GM19463 (cell line): ENCODE data around the gene RAB20.
A peak's percentile ranks its signal among the peaks of the same experiment; 100 is the strongest.
"Not testable (repeated sequence)": the region's sequence is repeated elsewhere in the genome, so short reads cannot be mapped to it uniquely, and the experiment has no call there.

ENCODE experiments used
- ATAC-seq: cut with Tn5 transposase; IDR thresholded peaks from one replicate; pipeline ENCODE4 v1.9.1; 2021; ENCODE audit warnings: mild to moderate bottlenecking, moderate library complexity; ENCODE audit not compliant: unreplicated experiment

RAB20 gene

DNA sequence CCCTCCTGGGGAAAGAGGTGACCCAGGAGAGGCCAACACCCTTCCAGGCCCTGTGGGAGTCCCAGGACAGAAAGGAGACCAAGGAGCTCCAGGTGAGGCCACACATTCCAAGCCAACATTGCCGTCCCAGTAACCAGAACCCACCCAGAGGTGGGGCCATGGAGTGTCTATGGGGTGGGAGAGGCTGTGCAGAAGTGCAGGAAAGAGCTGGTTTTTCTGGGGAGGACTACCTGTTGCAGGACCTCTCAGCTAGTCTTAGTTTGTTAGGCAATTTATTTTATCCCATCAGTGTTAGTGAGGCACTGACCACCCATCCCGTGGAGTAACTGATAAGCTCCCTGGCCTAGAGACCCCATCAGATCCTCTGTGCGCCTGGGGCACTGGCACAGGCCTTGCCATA, 66.1 kb downstream of the RAB20 start:
- ATAC-seq, result no peak

GRCh38 chr13:110493613-110494012, 67.9 kb downstream of the RAB20 start:
- no peak for ATAC-seq

- ATAC-seq, result no peak
These were observed 68.6 kb downstream of the RAB20 start for GRCh38 chr13:110492679-110493593.

DNA sequence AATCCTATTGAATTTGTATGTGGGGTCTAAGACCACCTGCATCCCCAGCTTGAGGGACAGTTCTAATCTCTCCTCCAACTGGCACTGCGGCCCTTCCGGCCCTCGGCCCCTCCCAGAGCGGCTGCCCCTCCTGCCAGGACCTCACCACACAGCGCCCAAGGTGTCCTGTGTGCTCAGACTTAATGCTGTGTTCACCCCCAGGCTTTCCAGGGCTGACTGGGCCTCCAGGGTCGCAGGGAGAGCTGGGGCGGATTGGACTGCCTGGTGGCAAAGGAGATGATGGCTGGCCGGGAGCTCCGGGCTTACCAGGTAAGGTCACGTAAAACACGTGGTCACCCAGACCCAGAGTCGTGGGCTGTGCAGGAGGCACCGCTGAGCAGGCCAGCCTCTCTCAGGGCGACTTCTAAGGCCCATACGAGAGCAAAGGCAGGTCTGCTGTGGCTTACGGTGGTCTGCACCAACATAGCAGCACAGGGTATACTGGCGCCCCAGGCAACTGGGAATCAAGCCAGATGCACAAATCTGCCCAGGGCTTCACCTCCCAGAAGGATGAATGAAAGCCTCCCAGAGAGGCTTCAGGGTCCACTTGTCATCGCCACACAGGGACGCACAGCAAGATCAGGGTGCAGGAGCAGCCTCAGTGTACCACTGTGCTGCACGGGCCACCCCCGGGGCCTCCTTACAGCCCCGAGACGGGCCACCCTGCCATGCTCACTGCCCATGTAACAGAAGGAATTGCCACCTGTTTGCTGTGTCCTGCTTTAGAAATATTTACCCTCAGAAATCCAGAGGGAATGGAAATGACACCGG, 69.4 kb downstream of the RAB20 start:
- no peak for ATAC-seq

DNA sequence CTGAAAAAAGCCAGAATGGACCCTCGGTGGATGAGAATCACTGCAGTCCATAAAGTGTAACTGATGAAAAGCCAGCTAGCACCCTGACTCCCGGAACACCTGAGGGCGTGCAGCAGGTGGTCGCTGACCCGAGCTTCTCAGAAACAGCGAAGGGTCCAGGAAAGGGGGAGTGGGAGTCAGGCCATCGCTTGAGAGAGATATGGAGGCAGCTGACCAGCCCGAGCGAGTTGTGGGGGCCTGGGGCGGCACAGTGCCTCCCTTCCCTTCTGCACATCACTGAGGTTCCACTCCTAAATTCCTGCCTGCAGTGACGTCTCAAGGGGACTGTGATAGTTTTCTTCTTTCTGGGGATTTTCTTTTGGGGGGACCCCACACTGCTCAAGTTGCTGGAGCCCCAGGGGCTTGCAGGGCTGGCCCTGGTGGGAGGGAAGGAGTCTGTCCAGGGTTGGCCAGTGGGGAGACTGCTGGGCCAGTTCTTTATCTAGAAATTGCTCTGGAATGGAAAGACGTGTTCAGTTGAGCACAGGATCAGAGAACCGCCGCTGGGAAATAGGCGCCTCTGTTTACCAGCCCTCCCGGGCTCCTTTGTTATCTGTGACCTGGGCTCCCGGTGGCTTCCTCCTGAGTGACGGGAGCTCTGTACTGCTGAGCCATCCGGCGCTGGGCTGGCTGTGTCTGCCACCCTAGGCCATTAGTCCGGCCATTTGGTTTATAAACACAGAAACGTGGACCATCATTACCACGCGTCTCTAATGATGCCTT, 71.3 kb downstream of the RAB20 start:
- ATAC-seq, result no peak

GRCh38 chr13:110486880-110487279, 74.6 kb downstream of the RAB20 start:
- not testable (repeated sequence) for ATAC-seq

DNA sequence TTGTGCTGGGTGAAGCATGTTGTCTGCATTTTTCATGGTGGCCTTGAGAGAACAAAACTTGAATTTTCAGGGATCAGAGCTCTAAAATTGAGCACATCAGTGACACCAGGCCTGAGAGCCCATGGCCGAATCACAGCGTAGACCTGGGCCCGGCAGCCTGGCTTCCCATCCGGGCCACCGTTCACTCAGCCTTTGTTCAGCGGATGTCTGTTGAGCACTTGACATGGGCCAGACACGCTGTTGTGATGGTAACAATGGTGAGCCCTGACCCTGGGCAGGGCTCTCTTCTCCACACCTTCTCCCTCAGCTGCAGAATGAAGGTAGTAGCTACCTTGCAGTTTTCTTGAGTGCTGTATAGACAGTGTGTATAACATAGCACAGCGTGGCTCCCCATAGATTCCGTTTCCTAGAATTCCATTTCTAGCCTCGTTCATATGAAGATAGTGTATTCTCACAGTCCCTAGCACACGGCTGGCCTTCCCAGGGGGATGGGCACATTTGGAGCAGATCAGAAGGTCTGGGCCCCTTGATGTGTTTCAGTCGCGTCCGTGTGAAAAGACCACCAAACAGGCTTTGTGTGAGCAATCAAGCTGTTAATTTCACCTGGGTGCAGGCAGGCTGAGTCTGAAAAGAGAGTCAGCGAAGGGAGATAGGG, 75.3 kb downstream of the RAB20 start:
- no peak for ATAC-seq

- no peak for ATAC-seq
These were observed 75.9 kb downstream of the RAB20 start for GRCh38 chr13:110485604-110486003.

- no peak for ATAC-seq
These were observed 77.1 kb downstream of the RAB20 start for GRCh38 chr13:110484290-110485048.

DNA sequence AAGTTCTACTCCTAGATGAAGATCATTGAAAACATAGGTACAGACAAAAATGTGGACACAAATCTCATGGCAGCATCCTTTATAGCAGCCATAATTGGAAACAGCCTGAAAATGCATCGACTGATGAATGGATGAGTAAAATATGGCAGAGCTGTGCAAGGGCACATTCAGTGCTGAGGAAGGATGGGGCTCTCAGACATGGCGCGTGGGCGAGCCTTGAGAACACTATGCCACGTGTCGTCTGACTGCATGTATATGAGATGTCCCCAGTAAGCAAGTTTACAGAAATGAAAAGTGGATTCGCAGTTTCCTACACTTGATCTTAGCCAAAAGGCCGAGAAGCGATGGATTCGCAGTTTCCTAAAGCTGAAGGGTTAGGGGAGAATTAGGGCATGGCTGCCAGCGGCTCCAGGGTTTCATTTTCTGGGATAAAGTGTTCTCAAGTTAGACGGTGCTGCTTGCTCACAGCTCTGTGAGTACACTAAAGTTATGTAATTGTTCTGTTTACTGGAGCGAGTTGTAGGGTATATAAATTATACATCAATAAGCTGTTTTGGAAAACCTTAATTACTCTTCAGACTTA, 78.0 kb downstream of the RAB20 start:
- ATAC-seq, result no peak

- no peak for ATAC-seq
These were observed 81.4 kb downstream of the RAB20 start for GRCh38 chr13:110480161-110480560.

GRCh38 chr13:110479648-110480047, 81.9 kb downstream of the RAB20 start:
- no peak for ATAC-seq

DNA sequence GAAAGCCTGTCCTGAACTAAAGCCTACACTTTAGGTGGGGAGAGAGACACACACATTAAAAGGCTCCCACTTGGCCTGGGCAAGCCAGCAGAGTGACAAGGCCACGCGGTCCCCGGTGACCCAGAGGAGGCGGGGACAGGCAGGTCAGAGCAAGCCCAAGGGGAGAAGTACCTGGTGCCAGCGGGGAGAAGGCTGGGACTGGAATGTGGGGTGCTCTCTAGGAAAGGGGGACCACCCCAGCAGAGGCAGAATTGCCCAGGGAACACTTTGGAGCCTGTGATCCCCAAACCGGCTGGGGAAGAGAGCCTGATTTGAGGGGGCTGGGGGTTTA, 82.3 kb downstream of the RAB20 start:
- ATAC-seq, result no peak

DNA sequence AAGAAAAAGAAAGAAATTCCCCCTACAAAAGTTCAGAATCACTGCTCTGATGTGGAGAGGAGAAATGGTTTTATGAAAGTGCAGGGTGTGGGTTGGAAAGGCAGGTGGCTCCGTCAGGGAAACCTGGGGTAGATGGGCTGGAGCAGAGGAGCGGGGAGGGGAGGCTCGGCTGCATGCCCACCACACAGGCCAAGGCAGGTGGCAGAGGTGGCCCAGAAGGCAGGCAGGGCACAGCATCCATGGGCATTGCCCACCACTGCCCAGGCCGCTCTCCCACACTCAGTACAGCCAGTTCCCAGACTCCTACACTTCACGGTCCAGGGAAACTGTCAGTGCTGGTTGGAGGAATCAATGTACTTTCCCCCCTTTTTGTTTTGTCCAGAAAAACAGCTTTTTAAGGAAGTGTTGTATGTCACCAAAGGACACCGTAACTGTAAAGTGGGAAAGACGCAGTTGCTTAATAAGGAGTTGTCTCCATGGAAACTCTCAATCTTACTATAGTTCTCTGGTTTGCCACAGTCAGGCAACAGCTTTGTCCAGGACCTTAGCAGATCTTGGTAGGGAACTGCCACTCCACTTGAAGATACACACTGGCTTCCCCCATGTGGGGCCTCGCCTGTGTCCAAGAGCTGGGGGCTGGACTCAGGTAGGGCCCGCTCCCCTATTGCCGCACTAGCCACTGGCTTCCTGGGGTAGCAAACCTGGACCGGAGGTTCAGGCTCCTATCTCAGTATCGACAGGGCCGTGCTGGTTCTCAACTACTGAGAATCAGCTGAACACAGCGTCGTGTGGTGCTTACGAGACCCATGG, 82.9 kb downstream of the RAB20 start:
- no peak for ATAC-seq

DNA sequence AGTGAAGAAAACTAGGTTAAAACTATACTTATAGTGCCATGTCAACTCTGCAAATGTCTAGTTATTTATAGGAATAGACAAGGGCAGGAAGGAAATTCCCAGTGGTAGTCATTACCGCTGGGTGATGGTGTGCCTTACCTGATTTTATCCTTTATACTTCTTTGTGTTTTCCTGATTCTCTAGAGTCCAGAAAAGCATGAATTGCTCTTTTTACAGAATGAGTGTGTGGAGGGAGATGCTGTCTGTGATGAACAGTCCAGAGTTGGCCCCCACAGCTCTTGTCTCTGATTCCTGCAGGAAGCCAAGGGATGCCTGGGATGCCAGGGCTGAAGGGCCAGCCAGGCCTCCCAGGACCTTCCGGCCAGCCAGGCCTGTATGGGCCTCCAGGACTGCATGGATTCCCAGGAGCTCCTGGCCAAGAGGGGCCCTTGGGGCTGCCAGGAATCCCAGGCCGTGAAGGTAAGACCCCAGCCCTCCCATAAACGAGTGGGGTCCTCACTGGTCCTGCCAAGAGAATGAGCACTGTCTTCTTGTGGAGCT, 83.7 kb downstream of the RAB20 start:
- no peak for ATAC-seq

DNA sequence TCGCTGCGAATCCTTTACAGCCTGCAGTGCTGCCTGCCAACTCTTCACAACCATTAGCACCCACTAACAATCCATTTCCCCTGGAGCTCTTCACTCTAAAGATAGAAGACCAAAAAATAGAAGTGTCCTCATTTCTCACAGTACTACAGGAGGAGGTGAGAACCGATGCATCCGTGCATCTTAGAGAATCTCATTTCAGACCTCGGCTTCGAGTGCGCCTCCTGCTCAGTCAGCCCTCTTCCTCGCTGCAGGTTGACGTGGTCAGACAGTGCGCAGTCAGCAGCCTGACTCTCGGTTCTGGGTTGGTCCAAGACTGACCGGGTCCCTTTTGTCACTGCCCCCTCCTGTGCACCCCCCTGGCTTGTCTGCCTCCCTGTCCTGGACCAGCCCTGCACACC, 85.3 kb downstream of the RAB20 start:
- no peak for ATAC-seq

- peak; percentile 36 for ATAC-seq
These were observed 85.8 kb downstream of the RAB20 start for GRCh38 chr13:110475550-110476219.

DNA sequence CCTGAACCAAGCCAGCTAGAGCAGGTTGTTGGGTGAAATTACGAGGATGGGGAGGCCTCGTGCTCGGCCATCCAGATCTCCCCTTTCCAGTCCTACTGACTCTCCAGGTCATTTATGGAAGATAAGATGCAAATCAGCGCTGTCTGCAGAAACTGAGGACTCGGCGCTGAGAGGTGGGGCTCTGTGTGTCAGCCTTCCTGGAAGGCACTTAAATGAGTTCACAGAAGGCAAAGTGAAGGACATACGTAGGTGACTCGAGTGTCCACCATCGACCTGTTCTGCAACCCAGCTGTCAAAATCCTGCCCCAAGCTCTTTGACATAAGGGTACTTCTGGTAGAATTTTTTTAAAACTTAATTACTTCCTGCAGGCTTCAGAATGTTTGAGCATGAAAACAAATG, 86.4 kb downstream of the RAB20 start:
- peak; percentile 1 for ATAC-seq
